ENCODE measurements around the gene UBE2L5.
A peak's percentile ranks its signal among the peaks of the same experiment; 100 is the strongest.

UBE2L5 gene

DNA sequence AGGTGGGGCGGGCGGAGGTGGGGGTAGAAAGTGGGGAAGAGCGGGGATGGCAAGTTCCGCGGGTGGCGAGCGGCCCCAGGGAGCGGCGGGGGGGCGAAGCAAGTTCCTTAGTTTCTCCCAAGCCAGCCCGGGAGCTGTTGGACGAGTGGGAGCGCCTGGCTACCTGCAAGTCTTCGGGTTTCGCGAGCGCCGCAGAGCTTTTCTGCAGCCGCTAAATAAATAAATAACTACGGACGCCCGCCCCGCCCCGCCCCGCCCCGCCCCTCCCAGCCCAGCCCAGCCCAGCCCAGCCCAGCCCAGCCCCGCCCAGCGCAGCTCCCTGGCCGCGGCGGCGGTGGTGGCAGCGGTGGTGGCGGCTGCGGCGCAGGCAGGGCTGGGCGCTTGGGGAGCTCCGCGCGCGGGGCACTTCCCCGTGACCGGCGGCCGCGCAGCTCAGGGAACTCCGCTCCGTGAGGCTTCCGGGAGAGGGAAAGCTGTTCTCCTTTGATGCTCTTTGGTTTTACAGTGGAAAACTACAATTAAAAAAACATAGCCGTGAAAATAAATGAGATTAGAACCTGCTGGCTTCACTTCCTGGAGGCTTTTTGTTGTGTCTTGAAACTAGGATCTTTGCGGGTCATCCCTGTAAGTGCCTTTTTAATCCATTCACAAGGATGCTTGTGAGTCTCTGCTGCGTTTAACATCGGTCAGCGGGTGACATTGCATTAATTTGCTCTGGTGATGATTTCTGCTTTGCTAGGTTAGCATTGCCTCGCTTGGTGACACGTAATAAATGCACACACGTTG is at the start of gene UBE2L5:
TSS of gene UBE2L5 (plus strand) at position 440 of the 786 bp plus-strand sequence. CDS start 5,498 bp downstream, outside the sequence.
- H3K4me3 Mint-ChIP-seq, result peak within 1 kb of the TSS; percentile 80
- no peaks in the 10 kb centered on the region for H3K27me3 Mint-ChIP-seq
- peak; percentile 77 for DNase-seq
- peak within 1 kb of the TSS; percentile 80 for H3K27ac Mint-ChIP-seq
- no peaks in the 10 kb centered on the region for H3K9me3 Mint-ChIP-seq
- H3K36me3 Mint-ChIP-seq (ENCODE audit: low read depth), result no peaks in the 10 kb centered on the region
- peaks cover 13% of the 10 kb centered on the region for H3K4me1 Mint-ChIP-seq (ENCODE audit: low read depth)

DNA sequence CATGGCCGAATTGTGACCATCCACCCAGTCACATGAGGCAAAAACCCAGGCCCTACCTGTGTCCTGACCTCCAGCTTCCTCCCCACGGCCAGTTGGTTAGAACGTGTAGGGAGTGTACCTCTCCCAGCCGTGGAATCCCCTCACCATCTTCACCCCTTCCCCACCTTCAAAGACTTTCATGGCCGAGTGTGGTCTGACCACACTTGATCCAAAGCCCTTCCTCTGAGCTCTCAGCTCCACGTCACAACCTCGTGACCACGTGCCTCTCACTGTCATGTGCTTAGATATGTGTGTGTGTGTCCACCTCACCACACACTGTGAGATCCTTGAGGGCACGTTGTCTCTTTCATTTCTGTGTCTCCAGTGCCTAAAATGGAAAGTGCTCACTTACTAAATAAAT is 48.6 kb upstream of the UBE2L5 start:
- H3K4me1 Mint-ChIP-seq (ENCODE audit: low read depth), result peaks cover 92% of the 10 kb centered on the region
- peak; percentile 49 for DNase-seq
- peak overlapping the region; percentile 83 for H3K27ac Mint-ChIP-seq
- H3K27me3 Mint-ChIP-seq, result no peaks in the 10 kb centered on the region
- H3K9me3 Mint-ChIP-seq, result no peaks in the 10 kb centered on the region
- H3K4me3 Mint-ChIP-seq, result peak overlapping the region; percentile 30
- no peaks in the 10 kb centered on the region for H3K36me3 Mint-ChIP-seq (ENCODE audit: low read depth)

DNA sequence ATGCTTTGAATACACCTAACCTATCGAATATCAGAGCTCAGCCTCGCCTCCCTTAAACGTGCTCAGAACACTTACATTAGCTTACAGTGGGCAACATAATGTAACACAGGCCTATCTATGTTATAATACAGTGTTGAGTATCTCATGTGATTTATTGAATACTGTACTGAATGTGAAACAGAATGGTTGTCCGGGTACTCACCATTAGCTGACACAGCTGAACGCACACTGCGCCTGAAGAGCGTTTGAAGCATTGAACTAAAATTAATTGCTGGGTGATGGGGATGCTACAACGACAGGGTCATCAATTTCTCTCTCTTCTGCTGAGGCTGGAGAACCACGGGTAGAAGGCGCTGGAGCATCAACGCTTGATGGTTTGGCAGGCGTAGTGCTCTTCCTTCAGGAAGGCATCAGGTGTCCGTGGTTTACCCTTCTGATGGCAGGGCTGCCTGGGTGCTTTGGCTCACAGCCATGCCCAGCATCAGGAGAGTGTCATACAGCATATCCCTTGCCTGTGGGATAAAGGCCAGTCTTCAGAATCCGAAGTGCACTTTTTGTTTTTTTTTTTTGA is 46.9 kb upstream of the UBE2L5 start:
- Mint-ChIP-seq H3K9me3 (no peaks in the 10 kb centered on the region), H3K36me3 (ENCODE audit: low read depth) (no peaks in the 10 kb centered on the region), H3K27ac (peak overlapping the region; percentile 35), H3K27me3 (no peaks in the 10 kb centered on the region), H3K4me3 (peak overlapping the region; percentile 66), H3K4me1 (ENCODE audit: low read depth) (peaks cover 93% of the 10 kb centered on the region)
- DNase-seq, result no peak

DNA sequence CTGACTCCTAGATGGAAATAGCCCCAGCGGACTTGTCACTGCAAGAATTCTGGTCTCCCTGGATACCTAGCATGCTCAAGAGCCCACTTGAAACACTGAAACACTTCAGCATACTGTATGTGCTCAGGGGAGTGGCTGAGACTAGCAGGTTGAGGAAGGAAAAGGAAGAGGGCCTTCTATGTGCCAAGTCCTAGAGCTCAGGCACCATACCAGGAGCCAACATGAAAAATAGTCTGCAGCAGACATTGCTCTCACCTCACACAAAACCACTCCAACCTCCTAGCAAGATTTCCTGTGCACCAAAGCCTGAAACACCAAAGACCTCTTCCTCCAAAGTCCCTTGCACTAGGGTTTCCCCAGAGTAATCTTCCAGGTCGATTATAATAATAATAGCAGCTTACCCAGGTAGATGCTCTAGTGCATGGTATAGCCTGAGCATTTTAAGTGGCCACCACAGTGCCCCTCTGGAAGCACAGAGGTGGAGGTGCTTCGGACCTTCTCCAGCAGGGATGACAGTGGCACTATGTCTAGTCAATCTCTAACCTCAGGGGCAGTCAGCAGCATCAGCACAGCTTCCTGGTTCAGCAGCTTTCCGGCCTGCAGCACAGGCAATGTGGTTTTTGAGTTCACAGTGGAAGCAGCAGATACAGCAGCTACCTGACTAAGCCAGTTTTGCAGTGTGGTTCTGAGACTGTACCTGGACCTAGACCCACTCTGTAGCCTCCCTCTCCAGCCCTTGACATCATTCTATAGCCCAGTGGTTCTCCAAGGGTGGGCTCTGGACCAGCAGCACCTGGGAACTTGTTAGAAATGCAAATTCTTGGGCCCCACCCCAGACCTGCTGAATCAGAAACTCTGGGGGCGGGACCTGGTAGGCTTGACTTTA is 45.6 kb upstream of the UBE2L5 start:
- Mint-ChIP-seq H3K4me3 (peak overlapping the region; percentile 66), H3K9me3 (no peaks in the 10 kb centered on the region), H3K36me3 (ENCODE audit: low read depth) (no peaks in the 10 kb centered on the region), H3K27ac (peak overlapping the region; percentile 80), H3K27me3 (no peaks in the 10 kb centered on the region), H3K4me1 (ENCODE audit: low read depth) (peaks cover 87% of the 10 kb centered on the region)
- DNase-seq, result peak; percentile 68

DNA sequence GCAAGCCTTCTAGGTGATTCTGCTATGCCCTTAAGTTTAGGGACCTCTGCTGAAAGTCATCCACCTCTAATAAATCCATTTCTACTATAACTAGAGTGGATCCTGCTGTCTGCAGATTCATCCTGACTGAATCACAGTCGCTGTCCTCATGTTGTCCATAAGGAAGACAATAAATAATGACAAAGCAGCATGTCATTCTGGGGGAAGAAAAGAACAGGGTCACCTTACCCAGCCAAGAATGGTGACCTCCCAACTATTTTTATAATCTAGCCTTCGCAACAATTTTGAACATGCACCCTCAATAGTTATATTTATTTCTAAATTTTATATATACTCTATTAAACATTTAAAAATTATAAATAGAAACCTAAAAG is 45.0 kb upstream of the UBE2L5 start:
- no peaks in the 10 kb centered on the region for H3K27me3 Mint-ChIP-seq
- H3K4me3 Mint-ChIP-seq, result no peak overlapping the region
- H3K36me3 Mint-ChIP-seq (ENCODE audit: low read depth), result no peaks in the 10 kb centered on the region
- H3K27ac Mint-ChIP-seq, result peak overlapping the region; percentile 80
- DNase-seq, result peak; percentile 2
- H3K9me3 Mint-ChIP-seq, result no peaks in the 10 kb centered on the region
- H3K4me1 Mint-ChIP-seq (ENCODE audit: low read depth), result peaks cover 84% of the 10 kb centered on the region

DNA sequence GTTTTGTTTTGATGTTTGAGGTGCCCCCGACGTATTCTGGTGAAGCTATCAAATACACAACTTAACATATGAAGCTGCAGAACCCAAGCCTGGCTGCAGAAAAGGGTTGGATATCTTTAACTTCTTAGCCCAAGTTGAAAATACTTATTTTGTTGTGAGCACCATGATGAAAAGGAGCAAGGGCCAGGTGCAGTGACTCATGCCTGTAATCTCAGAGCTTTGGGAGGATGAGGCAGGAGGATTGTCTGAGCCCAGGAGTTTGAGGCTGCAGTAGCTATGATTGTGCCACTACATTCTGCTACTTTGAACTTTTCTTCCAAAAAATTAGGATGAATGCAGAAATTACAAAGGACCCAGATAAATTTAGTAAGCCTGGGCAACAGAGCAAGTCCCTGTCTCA is 44.1 kb upstream of the UBE2L5 start:
- Mint-ChIP-seq H3K4me1 (ENCODE audit: low read depth) (peaks cover 82% of the 10 kb centered on the region), H3K36me3 (ENCODE audit: low read depth) (no peaks in the 10 kb centered on the region), H3K27me3 (no peaks in the 10 kb centered on the region), H3K9me3 (no peaks in the 10 kb centered on the region), H3K4me3 (no peak overlapping the region), H3K27ac (peak overlapping the region; percentile 27)
- peak; percentile 5 for DNase-seq

DNA sequence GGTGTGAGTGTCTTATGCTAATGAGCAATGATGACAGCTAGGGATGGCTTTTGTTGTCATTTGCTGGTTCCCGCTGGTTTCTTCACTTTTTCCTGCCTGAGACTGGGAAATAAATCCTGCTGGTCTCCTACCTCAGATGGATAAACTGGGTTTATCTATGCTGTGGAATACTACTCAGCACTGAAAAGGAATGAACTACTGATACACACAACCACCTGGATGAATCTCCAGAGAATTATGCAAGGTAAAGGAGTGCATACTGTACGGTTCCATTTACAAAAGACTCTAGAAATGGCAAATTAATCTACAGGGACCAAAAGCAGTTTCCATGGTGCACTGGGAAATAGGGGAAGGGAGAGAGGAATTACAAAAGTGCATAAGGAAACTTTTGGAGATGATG is 41.2 kb upstream of the UBE2L5 start:
- Mint-ChIP-seq H3K27me3 (no peaks in the 10 kb centered on the region), H3K36me3 (ENCODE audit: low read depth) (no peaks in the 10 kb centered on the region), H3K4me3 (no peak overlapping the region), H3K4me1 (ENCODE audit: low read depth) (peaks cover 57% of the 10 kb centered on the region), H3K27ac (no peak overlapping the region), H3K9me3 (no peaks in the 10 kb centered on the region)
- no peak for DNase-seq

DNA sequence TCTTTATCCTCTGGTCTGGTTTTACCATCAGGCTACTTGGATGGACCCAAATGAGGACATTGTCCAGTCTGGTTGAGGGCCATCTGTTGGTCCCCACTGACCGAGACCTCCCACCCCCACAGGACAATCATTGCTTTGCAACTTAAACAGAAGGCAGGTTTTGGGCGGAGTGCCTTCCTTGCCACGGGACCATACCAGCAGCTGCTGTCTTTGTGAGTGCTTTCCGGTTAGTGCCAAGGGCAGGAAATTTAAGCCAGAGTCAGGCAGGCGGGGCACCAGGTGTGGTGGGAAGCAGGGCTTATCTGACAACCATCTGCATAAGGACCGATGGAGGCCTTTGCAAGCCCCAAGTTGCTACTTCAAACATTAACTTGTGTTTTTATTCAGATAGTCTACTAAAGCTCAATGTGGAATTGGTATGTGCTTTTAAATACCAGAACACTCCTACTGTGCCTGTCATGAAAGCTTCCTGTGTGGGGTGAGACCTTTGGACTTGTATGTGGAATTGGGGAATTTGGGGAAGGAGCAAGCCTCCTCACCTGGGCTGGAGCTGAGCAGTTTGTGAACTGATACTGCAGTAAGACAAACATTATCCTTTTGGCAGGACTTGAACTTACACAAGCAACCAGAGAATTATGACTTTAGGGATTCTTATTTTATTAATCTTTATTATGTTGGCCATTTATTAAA is 39.3 kb upstream of the UBE2L5 start:
- Mint-ChIP-seq H3K9me3 (no peaks in the 10 kb centered on the region), H3K36me3 (ENCODE audit: low read depth) (no peaks in the 10 kb centered on the region), H3K27ac (peak overlapping the region; percentile 39), H3K4me1 (ENCODE audit: low read depth) (peaks cover 41% of the 10 kb centered on the region), H3K27me3 (no peaks in the 10 kb centered on the region), H3K4me3 (no peak overlapping the region)
- DNase-seq, result peak; percentile 42

DNA sequence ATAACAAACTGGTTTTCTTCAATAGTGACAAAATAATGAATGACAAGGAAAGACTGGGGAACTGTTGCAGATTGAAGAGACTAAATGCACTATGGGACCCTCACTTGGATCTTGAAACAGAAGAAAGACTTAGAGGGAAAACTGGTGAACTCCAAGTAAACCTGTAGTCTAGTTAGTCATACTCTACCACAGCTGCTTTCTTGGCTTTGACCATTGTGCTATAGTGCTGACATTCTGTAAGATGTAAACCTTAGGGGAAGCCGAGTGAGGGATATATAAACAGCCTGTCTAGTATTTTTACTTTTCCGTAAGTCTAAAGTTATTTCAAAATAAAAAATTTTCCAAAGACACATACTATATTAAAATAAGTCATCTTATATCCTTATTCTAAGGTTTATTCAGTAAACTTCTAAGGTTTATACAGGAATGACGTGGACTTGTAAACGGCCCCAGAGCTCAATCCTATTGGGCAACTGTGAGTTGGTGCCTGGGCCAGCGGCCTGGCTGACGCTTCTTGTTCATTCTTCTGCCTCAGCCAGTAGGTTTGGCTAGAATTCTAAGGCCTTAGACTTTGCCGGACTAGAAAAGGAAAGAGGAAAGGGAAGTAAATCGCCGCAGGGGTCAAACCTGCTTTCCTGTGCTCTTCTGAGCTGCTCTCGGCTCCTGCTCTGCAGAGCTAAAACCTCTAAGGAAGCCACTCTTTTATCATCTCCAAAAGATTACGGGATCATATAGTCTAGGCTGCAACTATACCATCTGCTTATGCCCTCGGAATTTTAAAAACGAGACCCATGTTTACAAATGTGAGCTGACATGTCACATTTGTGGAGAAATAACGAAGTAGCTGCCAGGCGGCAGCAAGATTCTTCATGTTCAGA is 33.6 kb upstream of the UBE2L5 start:
- Mint-ChIP-seq H3K4me3 (peak overlapping the region; percentile 64), H3K36me3 (ENCODE audit: low read depth) (no peaks in the 10 kb centered on the region), H3K27ac (peak overlapping the region; percentile 86), H3K9me3 (no peaks in the 10 kb centered on the region), H3K27me3 (no peaks in the 10 kb centered on the region), H3K4me1 (ENCODE audit: low read depth) (peaks cover 33% of the 10 kb centered on the region)
- no peak for DNase-seq

DNA sequence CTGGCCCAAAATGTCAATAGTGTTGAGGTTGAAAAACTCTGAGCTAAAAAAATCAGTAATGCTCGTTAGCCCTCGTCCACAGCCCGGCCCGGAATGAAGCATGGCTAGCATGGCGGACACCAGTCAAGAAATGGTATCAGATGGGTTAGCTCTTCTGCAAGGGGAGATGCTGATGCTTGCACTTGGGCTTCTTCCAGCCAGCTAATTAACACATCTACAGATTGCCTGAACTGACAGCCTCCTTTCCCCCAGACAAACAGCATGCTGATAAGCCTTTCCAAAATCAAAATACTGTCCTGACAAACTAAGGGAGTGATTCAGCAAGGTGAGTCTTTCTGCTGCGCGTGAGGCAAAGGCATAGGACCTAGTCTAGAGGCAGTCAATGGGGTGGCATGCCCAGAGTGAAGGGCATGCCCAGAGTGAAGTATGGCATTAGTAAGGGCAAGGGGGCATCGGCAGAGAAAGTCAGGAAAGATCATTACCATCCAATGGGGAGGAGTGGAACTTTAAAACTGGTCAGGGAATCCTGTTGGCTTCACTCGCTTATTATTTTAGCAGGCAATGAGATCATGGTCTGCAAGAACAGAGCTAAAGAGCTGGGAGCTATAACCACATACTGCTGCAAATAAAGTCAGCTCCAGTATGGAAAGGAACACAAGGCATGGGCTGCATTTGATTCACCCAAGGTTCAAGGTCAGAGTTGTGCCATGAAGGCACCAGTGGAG is 30.2 kb upstream of the UBE2L5 start:
- H3K9me3 Mint-ChIP-seq, result no peaks in the 10 kb centered on the region
- DNase-seq, result no peak
- H3K36me3 Mint-ChIP-seq (ENCODE audit: low read depth), result peaks cover 2% of the 10 kb centered on the region
- H3K4me1 Mint-ChIP-seq (ENCODE audit: low read depth), result peaks cover 60% of the 10 kb centered on the region
- H3K4me3 Mint-ChIP-seq, result no peak overlapping the region
- no peak overlapping the region for H3K27ac Mint-ChIP-seq
- no peaks in the 10 kb centered on the region for H3K27me3 Mint-ChIP-seq

DNA sequence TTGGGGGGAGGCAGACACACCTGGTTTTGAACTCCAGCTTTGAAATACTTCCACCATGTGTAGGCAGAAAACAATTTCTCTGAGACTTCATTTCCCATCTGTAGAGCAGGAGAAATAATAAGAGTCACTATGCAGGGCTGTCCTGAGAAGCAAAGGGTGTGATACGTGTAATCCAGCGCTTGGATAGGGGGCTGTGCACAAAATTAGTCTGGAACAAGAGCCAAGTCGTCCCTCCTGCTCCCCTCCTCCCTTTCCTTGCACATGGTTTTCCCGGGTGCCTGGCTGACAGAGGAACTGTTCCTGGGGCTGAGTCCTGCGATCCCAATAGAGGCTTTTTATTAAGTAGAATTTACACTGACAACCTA is 29.6 kb upstream of the UBE2L5 start:
- Mint-ChIP-seq H3K4me3 (no peak overlapping the region), H3K27me3 (no peaks in the 10 kb centered on the region), H3K4me1 (ENCODE audit: low read depth) (peaks cover 60% of the 10 kb centered on the region), H3K9me3 (no peaks in the 10 kb centered on the region), H3K27ac (no peak overlapping the region), H3K36me3 (ENCODE audit: low read depth) (peaks cover 2% of the 10 kb centered on the region)
- no peak for DNase-seq

DNA sequence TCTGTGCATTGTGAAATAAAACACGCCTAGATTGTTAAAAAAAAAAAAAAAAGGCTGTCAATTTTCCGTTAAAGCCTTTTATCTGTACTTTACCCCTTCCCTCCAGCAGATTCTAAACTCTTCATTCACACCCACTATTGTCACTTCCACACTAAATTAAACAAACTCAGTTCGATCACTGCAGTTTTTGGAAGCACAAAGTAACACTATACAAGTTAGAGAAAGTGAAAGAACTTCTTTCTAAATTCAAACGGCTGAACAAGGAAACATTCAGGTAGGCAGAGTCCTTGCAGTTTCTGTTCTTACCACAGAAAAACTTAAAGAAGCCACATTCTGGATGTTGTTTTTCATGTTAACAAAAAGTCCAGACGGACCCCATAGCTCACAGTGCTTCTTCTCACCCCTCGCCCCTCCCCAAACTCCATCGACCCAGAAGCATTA is 27.5 kb upstream of the UBE2L5 start:
- DNase-seq, result no peak
- Mint-ChIP-seq H3K9me3 (no peaks in the 10 kb centered on the region), H3K4me1 (ENCODE audit: low read depth) (peaks cover 44% of the 10 kb centered on the region), H3K27me3 (no peaks in the 10 kb centered on the region), H3K27ac (peak overlapping the region; percentile 89), H3K36me3 (ENCODE audit: low read depth) (peaks cover 2% of the 10 kb centered on the region), H3K4me3 (peak overlapping the region; percentile 81)
